H1 (cell line): ENCODE results near the gene LOXL1. TPM values are rescaled to one million over a fixed set of nuclear protein-coding genes. Genes with fewer than 3 reads are reported as not detected.
A peak's percentile ranks its signal among the peaks of the same experiment; 100 is the strongest.

Experiments
- CTCF ChIA-PET: fragments of 300-600 bp; sonication (Branson Sonifier 250); formaldehyde crosslinking; loops from one replicate; lab custom pipeline; 2021; ENCODE audit not compliant: partially characterized antibody; lab: Charles Lee
- POLR2A ChIA-PET: fragments of 300-600 bp; sonication (Branson Sonifier 250); formaldehyde crosslinking; loops from one replicate; lab custom pipeline; 2021; ENCODE audit warnings: inconsistent platforms; ENCODE audit not compliant: partially characterized antibody; lab: Charles Lee
- DNase-seq, 2 experiments: peaks; one replicate each; pipeline versions ENCODE4 v3.0.0 to v3.0.0-alpha.2; 2010 to 2022; ENCODE audit warnings: low spot score in 2 of 2, low read depth in 1 of 2, mixed read lengths in 1 of 2
- FAIRE-seq: peaks from 2 replicates; lab custom pipeline; 2011; peaks lifted over from hg19 to GRCh38; lab: Jason Lieb, UNC
- H2AFZ ChIP-seq: 2 replicates; pipeline ENCODE4 v1.8.1; 2012; ENCODE audit warnings: low read length, inconsistent platforms
- H2AK5ac ChIP-seq: 2 replicates; pipeline ENCODE4 v1.6.1; 2013; ENCODE audit warnings: low read depth, low read length
- H2BK120ac ChIP-seq: replicated peaks from 2 replicates; pipeline ENCODE3; 2013; ENCODE audit warnings: low read depth, low read length, inconsistent platforms
- H2BK12ac ChIP-seq: 2 replicates; pipeline ENCODE4 v1.6.1; 2013; ENCODE audit warnings: low read depth, low read length
- H2BK15ac ChIP-seq: 2 replicates; pipeline ENCODE4 v1.6.1; 2013; ENCODE audit warnings: low read length
- H2BK20ac ChIP-seq: 2 replicates; pipeline ENCODE4 v1.6.1; 2013; ENCODE audit warnings: low read length
- H2BK5ac ChIP-seq: 2 replicates; pipeline ENCODE4 v1.6.1; 2013; ENCODE audit warnings: low read depth, low read length
- H3K14ac ChIP-seq: 2 replicates; pipeline ENCODE4 v1.6.1; 2013; ENCODE audit warnings: inconsistent platforms; ENCODE audit not compliant: insufficient read length
- H3K18ac ChIP-seq: 2 replicates; pipeline ENCODE4 v1.6.1; 2013; ENCODE audit warnings: low read length; ENCODE audit errors: extremely low read depth
- H3K23ac ChIP-seq: 2 replicates; pipeline ENCODE4 v1.6.1; 2013; ENCODE audit warnings: inconsistent platforms; ENCODE audit not compliant: insufficient read length
- H3K23me2 ChIP-seq: 2 replicates; pipeline ENCODE4 v1.6.1; 2013; ENCODE audit warnings: low read depth, low read length
- H3K27ac ChIP-seq: 2 replicates; pipeline ENCODE4 v1.6.1; 2011; ENCODE audit warnings: low read depth, low read length, inconsistent platforms
- H3K27me3 ChIP-seq, 4 experiments: replicated peaks in 1 of 4; 1 replicate in 1 of 4; 2 replicates in 3 of 4; pipeline versions ENCODE4 v1.6.1 to v1.8.1; 2011 to 2013; ENCODE audit warnings: low read length in 3 of 4, mild to moderate bottlenecking in 3 of 4, inconsistent platforms in 2 of 4, mixed read lengths in 2 of 4, moderate library complexity in 1 of 4; ENCODE audit not compliant: control insufficient read depth in 3 of 4, insufficient read depth in 3 of 4; ENCODE audit errors: extremely low read depth in 1 of 4
- H3K36me3 ChIP-seq, 4 experiments: 2 replicates each; pipeline versions ENCODE4 v1.6.1 to v1.8.1; 2011 to 2013; ENCODE audit warnings: mild to moderate bottlenecking in 4 of 4, low read length in 3 of 4, moderate library complexity in 2 of 4, control low read depth in 1 of 4, inconsistent platforms in 1 of 4; ENCODE audit not compliant: insufficient read depth in 4 of 4, control insufficient read depth in 2 of 4
- H3K4ac ChIP-seq: replicated peaks from 2 replicates; pipeline ENCODE3; 2013; ENCODE audit warnings: low read length, low read depth, mixed read lengths, inconsistent platforms; ENCODE audit not compliant: insufficient read length
- H3K4me1 ChIP-seq, 4 experiments: replicated peaks in 1 of 4; 1 replicate in 1 of 4; 2 replicates in 3 of 4; pipeline versions ENCODE4 v1.6.1 to v1.8.1; 2011 to 2013; ENCODE audit warnings: low read length in 3 of 4, inconsistent platforms in 2 of 4, mixed read lengths in 1 of 4; ENCODE audit not compliant: insufficient read depth in 4 of 4, control insufficient read depth in 3 of 4
- H3K4me2 ChIP-seq, 2 experiments: 2 replicates each; pipeline versions ENCODE4 v1.6.1 to v1.8.1; 2011 to 2013; ENCODE audit warnings: low read depth in 2 of 2, low read length in 2 of 2, control low read depth in 1 of 2, inconsistent platforms in 1 of 2, mild to moderate bottlenecking in 1 of 2; ENCODE audit not compliant: insufficient read depth in 1 of 2
- H3K4me3 ChIP-seq, 4 experiments: fragments of 200-600, 300-600 bp in 1 of 4; sonication (generic), shearing (Covaris generic), sonication (Bioruptor Twin) in 1 of 4; 2 replicates each; pipeline versions ENCODE4 v1.5.1 to v1.8.1; 2011 to 2016; ENCODE audit warnings: low read length in 4 of 4, low read depth in 3 of 4, control low read depth in 2 of 4, inconsistent platforms in 2 of 4, mild to moderate bottlenecking in 2 of 4, mixed read lengths in 1 of 4, moderate library complexity in 1 of 4; ENCODE audit not compliant: insufficient read depth in 2 of 4; ENCODE audit errors: extremely low read depth in 1 of 4
- H3K56ac ChIP-seq: replicated peaks from 2 replicates; pipeline ENCODE3; 2013; ENCODE audit warnings: low read depth, mild to moderate bottlenecking, mixed read lengths, low read length, inconsistent platforms; ENCODE audit not compliant: insufficient read length
- H3K79me1 ChIP-seq: 2 replicates; pipeline ENCODE4 v1.6.1; 2013; ENCODE audit warnings: low read depth, low read length, control low read depth
- H3K79me2 ChIP-seq, 2 experiments: 2 replicates each; pipeline versions ENCODE4 v1.6.1 to v1.8.1; 2012 to 2013; ENCODE audit warnings: low read length in 2 of 2, mild to moderate bottlenecking in 2 of 2, inconsistent platforms in 1 of 2; ENCODE audit not compliant: insufficient read depth in 2 of 2, control insufficient read depth in 1 of 2
- H3K9ac ChIP-seq, 4 experiments: replicated peaks in 1 of 4; 1 replicate in 1 of 4; 2 replicates in 3 of 4; pipeline versions ENCODE4 v1.6.1 to v1.8.1; 2011 to 2013; ENCODE audit warnings: low read depth in 3 of 4, low read length in 3 of 4, control low read depth in 2 of 4, mild to moderate bottlenecking in 2 of 4, moderate library complexity in 2 of 4, inconsistent platforms in 1 of 4; ENCODE audit errors: extremely low read depth in 1 of 4
- H3K9me3 ChIP-seq, 2 experiments: 2 replicates each; pipeline versions ENCODE4 v1.6.1 to v1.8.1; 2012 to 2013; ENCODE audit warnings: mild to moderate bottlenecking in 2 of 2, moderate library complexity in 2 of 2, control low read depth in 1 of 2, inconsistent platforms in 1 of 2, low read depth in 1 of 2, low read length in 1 of 2, mixed read lengths in 1 of 2; ENCODE audit not compliant: insufficient read depth in 2 of 2
- H4K20me1 ChIP-seq, 2 experiments: replicated peaks in 1 of 2; 2 replicates each; pipeline versions ENCODE3 to v1.8.1; 2011 to 2013; ENCODE audit warnings: inconsistent platforms in 2 of 2, low read length in 2 of 2, mild to moderate bottlenecking in 1 of 2; ENCODE audit not compliant: insufficient read depth in 2 of 2, control insufficient read depth in 1 of 2
- H4K5ac ChIP-seq: 2 replicates; pipeline ENCODE4 v1.6.1; 2013; ENCODE audit warnings: low read length, low read depth, mixed read lengths, inconsistent platforms; ENCODE audit not compliant: insufficient read length
- H4K8ac ChIP-seq: 2 replicates; pipeline ENCODE4 v1.8.0; 2013; ENCODE audit warnings: mild to moderate bottlenecking, moderate library complexity, low read length, inconsistent platforms; ENCODE audit not compliant: insufficient read depth; ENCODE audit errors: extremely low read depth
- H4K91ac ChIP-seq: replicated peaks from 2 replicates; pipeline ENCODE3; 2013; ENCODE audit warnings: low read length, mixed read lengths, inconsistent platforms; ENCODE audit not compliant: insufficient read length
- CHD2 ChIP-seq: IDR thresholded peaks from 2 replicates; pipeline ENCODE4 v1.6.1; 2012; ENCODE audit warnings: low read length, improper control_type of control experiment
- CREB1 ChIP-seq: IDR thresholded peaks from 2 replicates; pipeline ENCODE4 v1.6.1; 2012; ENCODE audit warnings: inconsistent platforms
- EZH2 ChIP-seq: fragments of 200-600 bp; sonication (generic); IDR thresholded peaks from 2 replicates; pipeline ENCODE4 v1.7.1; 2012; ENCODE audit warnings: low read depth, mild to moderate bottlenecking, moderate library complexity, low read length, inconsistent platforms; ENCODE audit not compliant: severe bottlenecking
- GTF2F1 ChIP-seq: IDR thresholded peaks from 2 replicates; pipeline ENCODE4 v1.6.1; 2012; ENCODE audit warnings: low read depth, low read length, improper control_type of control experiment, borderline replicate concordance
- JUND ChIP-seq: IDR thresholded peaks from 2 replicates; pipeline ENCODE4 v1.6.1; 2011; ENCODE audit warnings: mild to moderate bottlenecking, improper control_type of control experiment, low read length
- KDM1A ChIP-seq: fragments of 200-600, 300-600 bp; sonication (generic); IDR thresholded peaks from 2 replicates; pipeline ENCODE4 v1.7.1; 2016; ENCODE audit warnings: mild to moderate bottlenecking, low read length, borderline replicate concordance
- MAFK ChIP-seq: IDR thresholded peaks from 2 replicates; pipeline ENCODE4 v1.6.1; 2012; ENCODE audit warnings: low read depth, mild to moderate bottlenecking, improper control_type of control experiment, low read length
- MAX ChIP-seq: IDR thresholded peaks from 2 replicates; pipeline ENCODE4 v1.6.1; 2012; ENCODE audit warnings: inconsistent platforms
- POLR2A ChIP-seq, 2 experiments: IDR thresholded peaks; 1 replicate in 1 of 2; 2 replicates in 1 of 2; pipeline ENCODE4 v1.6.1; 2011; ENCODE audit warnings: low read depth in 2 of 2, low read length in 2 of 2, mild to moderate bottlenecking in 2 of 2; ENCODE audit errors: control extremely low read depth in 1 of 2
- POU5F1 ChIP-seq: IDR thresholded peaks from 2 replicates; pipeline ENCODE4 v1.6.1; 2011; ENCODE audit warnings: low read depth, mild to moderate bottlenecking, low read length, moderate library complexity
- SP1 ChIP-seq: IDR thresholded peaks from 2 replicates; pipeline ENCODE4 v1.6.1; 2011; ENCODE audit warnings: low read depth, low read length
- SP2 ChIP-seq: IDR thresholded peaks from 2 replicates; pipeline ENCODE4 v1.6.1; 2012; ENCODE audit warnings: mild to moderate bottlenecking, low read length, inconsistent platforms
- TAF7 ChIP-seq: optimal IDR thresholded peaks from 2 replicates; pipeline ENCODE3; 2011; ENCODE audit warnings: low read depth, mild to moderate bottlenecking, inconsistent platforms, low read length, moderate library complexity, borderline replicate concordance
- WGBS, 2 experiments: shearing (Covaris generic) in 1 of 2; methylation state at CpG; one replicate each; pipeline versions ENCODE4 v1.1.6 to v1.1.7; 2013 to 2015; ENCODE audit warnings: low lambda C conversion rate in 2 of 2, mixed read lengths in 2 of 2, inconsistent platforms in 1 of 2, low coverage in 1 of 2, missing lambda C conversion rate in 1 of 2; ENCODE audit not compliant: insufficient replicate concordance in 2 of 2, insufficient coverage in 1 of 2, insufficient read length in 1 of 2; ENCODE audit errors: extremely low coverage in 1 of 2, missing lambda C conversion rate in 1 of 2; 5-methylcytosine and 5-hydroxymethylcytosine counted together
- polyA plus RNA-seq, 7 experiments: library from polyadenylated mRNA; depleted of rRNA in 3 of 7; stranded (reverse) in 5 of 7; unstranded in 2 of 7; fragments of >200 nt in 5 of 7; fragments of 200-250 nt in 2 of 7; gene quantifications; 1 replicate in 5 of 7; 2 replicates in 1 of 7; 4 replicates in 1 of 7; pipeline versions ENCODE4 v1.2.1 to v1.2.3, GENCODE V29; 2011 to 2013; ENCODE audit warnings: missing spikeins in 2 of 7, mixed read lengths in 2 of 7
- total RNA-seq: library from RNA; stranded (reverse); fragmentation: NEBNext Ultra II Directional; extraction: Animal tissue kit (Norgen Biotek cat#: 25700); gene quantifications from 2 replicates; pipeline ENCODE4 v1.2.1, GENCODE V29; 2021

Gene LOXL1
- total and polyA plus RNA-seq, 2 of the 8 experiments (the other 6 are each of a cell fraction or from before 2014, with no cell fraction given): 8.1 to 14.4 TPM

- DNase-seq (no peak), FAIRE-seq (no peak)
- Histone ChIP-seq H3K79me2 (no peaks in the 10 kb centered on the region), H3K4me1 (peaks cover 0 to 20% (median 16%) of the 10 kb centered on the region in 4 experiments; a peak in 6 of 7 replicates), H2AFZ (no peak overlapping the region), H3K18ac (0 out of 2 replicates have a peak overlapping the region, but pooled peaks have one; percentile 0), H2AK5ac (no peak overlapping the region), H3K36me3 (no peaks in the 10 kb centered on the region), H2BK12ac (peak overlapping the region; percentile 5; the same call in 1 of the 2 replicates), H3K27ac (no peak overlapping the region), H4K5ac (no peak overlapping the region), H3K9ac (no peak overlapping the region), H2BK15ac (no peak overlapping the region), H3K23me2 (peaks cover 14% of the 10 kb centered on the region), H3K4me3 (no peak overlapping the region), H4K91ac (no peak overlapping the region), H3K27me3 (peaks cover 0 to 6% (median 2%) of the 10 kb centered on the region in 4 experiments; a peak in 3 of 7 replicates), H4K20me1 (peaks cover 0 to 7% of the 10 kb centered on the region in 2 experiments), H4K8ac (no peak overlapping the region), H3K4ac (no peak overlapping the region), H2BK5ac (no peak overlapping the region), H3K23ac (no peak overlapping the region), H3K56ac (no peak overlapping the region), H2BK20ac (no peak overlapping the region), H2BK120ac (no peak overlapping the region), H3K14ac (no peak overlapping the region), H3K79me1 (no peaks in the 10 kb centered on the region; the same call in 1 of the 2 replicates), H3K4me2 (no peak overlapping the region; a peak in 1 of 4 replicates), H3K9me3 (no peaks in the 10 kb centered on the region)
- ChIA-PET CTCF (interaction anchor here (1.1 to 5.1 kb wide), 8 partner anchors 10 to 297 kb away, joined by 3 to 38 read pairs (median 5); no protein-coding TSS in a partner anchor), POLR2A (no interaction called here)
- 72% methylated on average over 5 of the region's 5 CpGs; no CpG with 5 or more reads in 1 of the 2 experiments for WGBS, 2 experiments
- TF ChIP-seq EZH2 (no peak), GTF2F1 (no peak), CREB1 (no peak), MAFK (no peak), CHD2 (no peak), TAF7 (no peak), POLR2A (IDR thresholded peaks at IDR 0.05; ENCODE audit: control extremely low read depth in 1 of 2, low read depth in 2 of 2, low read length in 2 of 2) (no peak), KDM1A (no peak), POU5F1 (no peak), SP2 (no peak), MAX (no peak), JUND (no peak), SP1 (no peak)
Measured at GRCh38 chr15:73928971-73929627, 2.8 kb downstream of the LOXL1 start.
